Thyroid gland (tissue), 4 donors: ENCODE measurements around the gene CPT1A. TPM values are rescaled to one million over a fixed set of nuclear protein-coding genes. Genes with fewer than 3 reads are reported as not detected.

Experiments
- DNase-seq, 2 donors: peaks; one replicate each; pipeline ENCODE4 v3.0.0-alpha.2; 2019
- H3K27ac ChIP-seq, 3 donors: fragments of 200-600 bp; sonication (generic); 1 replicate in 2 of 3; 2 replicates in 1 of 3; pipeline ENCODE4 v1.5.1; 2016 to 2019; ENCODE audit warnings: mild to moderate bottlenecking in 1 of 3, moderate library complexity in 1 of 3
- H3K27me3 ChIP-seq: fragments of 200-600 bp; sonication (generic); one replicate; pipeline ENCODE4 v1.5.1; 2019
- H3K36me3 ChIP-seq, 2 donors: fragments of 200-600 bp; sonication (generic); one replicate each; pipeline ENCODE4 v1.5.1; 2016 to 2019
- H3K4me1 ChIP-seq, 2 donors: fragments of 200-600 bp; sonication (generic); one replicate each; pipeline ENCODE4 v1.5.1; 2017 to 2019
- H3K4me3 ChIP-seq, 3 donors: fragments of 200-600 bp; sonication (generic); replicated peaks in 1 of 3; 1 replicate in 2 of 3; 2 replicates in 1 of 3; pipeline ENCODE4 v1.5.1; 2016; ENCODE audit warnings: mild to moderate bottlenecking in 1 of 3
- H3K9me3 ChIP-seq: fragments of 200-600 bp; sonication (generic); one replicate; pipeline ENCODE4 v1.5.1; 2017
- POLR2A ChIP-seq, 2 donors: fragments of 450-650 bp; IDR thresholded peaks; one replicate each; pipeline ENCODE4 v1.6.1; 2017; ENCODE audit warnings: antibody characterized with exemption in 2 of 2, mild to moderate bottlenecking in 2 of 2, moderate library complexity in 1 of 2
- WGBS, 2 donors: methylation state at CpG; one replicate each; pipeline ENCODE4 v1.1.5; 2017; 5-methylcytosine and 5-hydroxymethylcytosine counted together
- intact Hi-C: fragments of 100-400 bp; cut with DNase I; formaldehyde crosslinking; loops from one replicate; pipeline ENCODE4 v1.15.1; 2023
- total RNA-seq, 4 donors: library from RNA; depleted of rRNA; stranded (reverse); fragments of >200 nt; gene quantifications; one replicate each; pipeline ENCODE4 v1.2.3, GENCODE V29; 2016
- TF ChIP-seq, protein P1 (sequence below), 6 experiments: fragments of 200-600 bp in 3 of 6; fragments of 450-650 bp in 3 of 6; sonication (generic) in 3 of 6; IDR thresholded peaks; one replicate each; pipeline ENCODE4 v1.5.1; 2016 to 2019; ENCODE audit warnings: antibody characterized with exemption in 6 of 6, mild to moderate bottlenecking in 2 of 6, inconsistent platforms in 1 of 6, moderate library complexity in 1 of 6

CPT1A gene
- total RNA-seq, 4 donors from 2014 or later = 29.9 to 58.0 (median 43.8) TPM

- intact Hi-C loops = no loop called here
- no peak for DNase-seq
- H3K36me3 ChIP-seq = no peaks in the 10 kb centered on the region
- 95 to 96% methylated on average over 2 of the region's 2 CpGs for WGBS, 2 donors
- no peaks in the 10 kb centered on the region for H3K4me1 ChIP-seq
- H3K27me3 ChIP-seq = no peaks in the 10 kb centered on the region
- TF ChIP-seq, protein P1, sequence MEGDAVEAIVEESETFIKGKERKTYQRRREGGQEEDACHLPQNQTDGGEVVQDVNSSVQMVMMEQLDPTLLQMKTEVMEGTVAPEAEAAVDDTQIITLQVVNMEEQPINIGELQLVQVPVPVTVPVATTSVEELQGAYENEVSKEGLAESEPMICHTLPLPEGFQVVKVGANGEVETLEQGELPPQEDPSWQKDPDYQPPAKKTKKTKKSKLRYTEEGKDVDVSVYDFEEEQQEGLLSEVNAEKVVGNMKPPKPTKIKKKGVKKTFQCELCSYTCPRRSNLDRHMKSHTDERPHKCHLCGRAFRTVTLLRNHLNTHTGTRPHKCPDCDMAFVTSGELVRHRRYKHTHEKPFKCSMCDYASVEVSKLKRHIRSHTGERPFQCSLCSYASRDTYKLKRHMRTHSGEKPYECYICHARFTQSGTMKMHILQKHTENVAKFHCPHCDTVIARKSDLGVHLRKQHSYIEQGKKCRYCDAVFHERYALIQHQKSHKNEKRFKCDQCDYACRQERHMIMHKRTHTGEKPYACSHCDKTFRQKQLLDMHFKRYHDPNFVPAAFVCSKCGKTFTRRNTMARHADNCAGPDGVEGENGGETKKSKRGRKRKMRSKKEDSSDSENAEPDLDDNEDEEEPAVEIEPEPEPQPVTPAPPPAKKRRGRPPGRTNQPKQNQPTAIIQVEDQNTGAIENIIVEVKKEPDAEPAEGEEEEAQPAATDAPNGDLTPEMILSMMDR (IDR thresholded peaks at IDR 0.05) = no peak
- no peak for TF ChIP-seq POLR2A (IDR thresholded peaks at IDR 0.05)
- no peak overlapping the region for H3K27ac ChIP-seq
- H3K9me3 ChIP-seq = no peaks in the 10 kb centered on the region
- H3K4me3 ChIP-seq = no peak overlapping the region
Observed at GRCh38 chr11:68881320-68881719, 39.6 kb upstream of the CPT1A start.

DNA sequence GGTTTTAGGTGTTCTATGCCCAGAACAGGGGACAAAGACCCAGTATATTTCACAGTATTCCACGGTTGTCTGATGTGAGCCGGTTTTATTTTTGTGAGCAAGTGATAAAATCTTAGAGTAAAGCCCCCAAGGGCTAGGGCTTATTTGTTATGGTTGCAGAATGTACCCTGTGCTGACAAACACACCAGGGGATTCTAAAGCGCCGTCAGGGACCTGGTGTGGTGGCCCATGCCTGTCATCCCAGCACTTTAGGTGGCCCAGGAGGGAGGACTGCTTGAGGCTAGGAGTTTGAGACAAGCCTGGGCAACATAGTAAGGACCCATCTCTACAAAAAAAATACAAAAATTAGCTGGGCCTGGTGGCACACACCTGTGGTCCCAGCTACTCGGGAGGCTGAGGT lies 39.1 kb upstream of the CPT1A start:
- intact Hi-C loops = no loop called here
- no peak for TF ChIP-seq POLR2A (IDR thresholded peaks at IDR 0.05)
- TF ChIP-seq, protein P1 (IDR thresholded peaks at IDR 0.05) = no peak
- H3K9me3 ChIP-seq = no peaks in the 10 kb centered on the region
- H3K4me1 ChIP-seq = no peaks in the 10 kb centered on the region
- no peak overlapping the region for H3K27ac ChIP-seq
- H3K4me3 ChIP-seq = no peak overlapping the region
- no peaks in the 10 kb centered on the region for H3K36me3 ChIP-seq
- whole genome bisulfite sequencing, 2 donors = 95% methylated on average over 3 to 5 of the region's 5 CpGs
- no peak for DNase-seq
- H3K27me3 ChIP-seq = no peaks in the 10 kb centered on the region

- TF ChIP-seq, protein P1 (IDR thresholded peaks at IDR 0.05) = no peak
- no peak for TF ChIP-seq POLR2A (IDR thresholded peaks at IDR 0.05)
- Histone ChIP-seq H3K27ac (no peak overlapping the region), H3K9me3 (no peaks in the 10 kb centered on the region), H3K4me3 (no peak overlapping the region), H3K27me3 (no peaks in the 10 kb centered on the region), H3K4me1 (peaks cover 0 to 2% of the 10 kb centered on the region in 2 donors), H3K36me3 (no peaks in the 10 kb centered on the region)
- no peak for DNase-seq
- intact Hi-C loops = no loop called here
- WGBS, 2 donors = 85 to 87% methylated on average over 7 of the region's 7 CpGs
Observed at GRCh38 chr11:68878022-68878421, 36.3 kb upstream of the CPT1A start.

- H3K4me1 ChIP-seq = peaks cover 5 to 19% of the 10 kb centered on the region in 2 donors
- no peak overlapping the region for H3K4me3 ChIP-seq
- no peak overlapping the region for H3K27ac ChIP-seq
- no peaks in the 10 kb centered on the region for H3K27me3 ChIP-seq
- intact Hi-C loops = no loop called here
- 55 to 56% methylated on average over 12 of the region's 12 CpGs for WGBS, 2 donors
- TF ChIP-seq POLR2A (IDR thresholded peaks at IDR 0.05) = no peak
- TF ChIP-seq, protein P1 (IDR thresholded peaks at IDR 0.05) = no peak
- DNase-seq = no peak
- H3K9me3 ChIP-seq = no peaks in the 10 kb centered on the region
- H3K36me3 ChIP-seq = no peaks in the 10 kb centered on the region
Observed at GRCh38 chr11:68872216-68873003, 30.7 kb upstream of the CPT1A start.

GRCh38 chr11:68870470-68870869 lies 28.8 kb upstream of the CPT1A start:
- no peaks in the 10 kb centered on the region for H3K9me3 ChIP-seq
- no peak for DNase-seq
- H3K4me1 ChIP-seq = peaks cover 5 to 19% of the 10 kb centered on the region in 2 donors
- H3K27ac ChIP-seq = peak overlapping the region in 1 of 3 donors; percentile 42
- H3K36me3 ChIP-seq = no peaks in the 10 kb centered on the region
- intact Hi-C loops = no loop called here
- no peak for TF ChIP-seq POLR2A (IDR thresholded peaks at IDR 0.05)
- TF ChIP-seq, protein P1 (IDR thresholded peaks at IDR 0.05) = no peak
- no peaks in the 10 kb centered on the region for H3K27me3 ChIP-seq
- 67 to 77% methylated on average over 9 of the region's 9 CpGs for WGBS, 2 donors
- H3K4me3 ChIP-seq = peak overlapping the region in 1 of 3 donors; percentile 13
